ENCODE results near the gene CCNQ. TPM values are rescaled to one million over a fixed set of nuclear protein-coding genes. Genes with fewer than 3 reads are reported as not detected.

CCNQ gene
- total RNA-seq, 1 donor from 2014 or later = 21.7 TPM

DNA sequence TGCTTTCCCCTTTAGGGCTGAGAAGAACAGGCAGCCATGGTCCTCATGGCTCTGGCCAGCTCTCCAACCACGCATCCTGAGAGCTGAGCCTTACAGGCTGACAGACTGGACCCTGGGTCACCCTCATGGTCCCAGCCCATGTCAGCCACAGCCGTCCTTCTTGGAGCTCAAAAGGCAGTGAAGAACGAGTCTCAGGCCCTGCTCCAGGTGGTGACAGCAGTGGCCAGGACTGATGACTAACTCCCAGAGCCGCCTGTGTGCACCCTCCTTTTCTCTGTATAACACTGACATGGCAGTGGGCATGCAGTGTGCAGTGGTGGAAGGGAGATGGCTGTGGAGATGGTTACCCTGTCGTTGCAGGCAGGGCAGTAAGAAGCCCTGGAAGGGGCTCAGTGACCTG, 37.8 kb upstream of the CCNQ start:
- Histone ChIP-seq H4K20me1 (ENCODE audit: insufficient read depth, low read length) (no peaks in the 10 kb centered on the region), H3K4me1 (ENCODE audit: insufficient read depth, low read length) (peaks cover 1% of the 10 kb centered on the region), H3K9ac (ENCODE audit: low read length) (no peak overlapping the region), H3K4me2 (ENCODE audit: low read length) (no peak overlapping the region), H3K27me3 (ENCODE audit: insufficient read depth, low read length) (peaks cover 5% of the 10 kb centered on the region), H3K27ac (ENCODE audit: low read depth, low read length) (no peak overlapping the region), H3K9me3 (ENCODE audit: insufficient read depth, low read depth, low read length) (no peaks in the 10 kb centered on the region), H2AFZ (ENCODE audit: low read depth, low read length) (no peak overlapping the region), H3K36me3 (ENCODE audit: insufficient read depth, low read length) (no peaks in the 10 kb centered on the region), H3K79me2 (ENCODE audit: insufficient read depth, low read length) (no peaks in the 10 kb centered on the region), H3K4me3 (ENCODE audit: insufficient read depth, low read depth, low read length) (no peak overlapping the region)
- Mint-ChIP-seq H3K36me3 (ENCODE audit: low read depth, unreplicated experiment) (no peaks in the 10 kb centered on the region), H3K4me3 (ENCODE audit: unreplicated experiment) (no peak overlapping the region), H3K27me3 (ENCODE audit: low read depth, unreplicated experiment) (peaks cover 30% of the 10 kb centered on the region), H3K27ac (ENCODE audit: unreplicated experiment) (no peak overlapping the region), H3K4me1 (ENCODE audit: low read depth, unreplicated experiment) (no peaks in the 10 kb centered on the region), H3K9me3 (ENCODE audit: unreplicated experiment) (no peaks in the 10 kb centered on the region)
- no peak for DNase-seq (ENCODE audit: low read depth)
- FAIRE-seq = no peak
- TF ChIP-seq EZH2 (IDR thresholded peaks at IDR 0.05; ENCODE audit: insufficient read depth, low read length) = no peak
- TF ChIP-seq, protein P1, sequence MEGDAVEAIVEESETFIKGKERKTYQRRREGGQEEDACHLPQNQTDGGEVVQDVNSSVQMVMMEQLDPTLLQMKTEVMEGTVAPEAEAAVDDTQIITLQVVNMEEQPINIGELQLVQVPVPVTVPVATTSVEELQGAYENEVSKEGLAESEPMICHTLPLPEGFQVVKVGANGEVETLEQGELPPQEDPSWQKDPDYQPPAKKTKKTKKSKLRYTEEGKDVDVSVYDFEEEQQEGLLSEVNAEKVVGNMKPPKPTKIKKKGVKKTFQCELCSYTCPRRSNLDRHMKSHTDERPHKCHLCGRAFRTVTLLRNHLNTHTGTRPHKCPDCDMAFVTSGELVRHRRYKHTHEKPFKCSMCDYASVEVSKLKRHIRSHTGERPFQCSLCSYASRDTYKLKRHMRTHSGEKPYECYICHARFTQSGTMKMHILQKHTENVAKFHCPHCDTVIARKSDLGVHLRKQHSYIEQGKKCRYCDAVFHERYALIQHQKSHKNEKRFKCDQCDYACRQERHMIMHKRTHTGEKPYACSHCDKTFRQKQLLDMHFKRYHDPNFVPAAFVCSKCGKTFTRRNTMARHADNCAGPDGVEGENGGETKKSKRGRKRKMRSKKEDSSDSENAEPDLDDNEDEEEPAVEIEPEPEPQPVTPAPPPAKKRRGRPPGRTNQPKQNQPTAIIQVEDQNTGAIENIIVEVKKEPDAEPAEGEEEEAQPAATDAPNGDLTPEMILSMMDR (IDR thresholded peaks at IDR 0.05; ENCODE audit: insufficient read depth, low read depth, low read length) = no peak

DNA sequence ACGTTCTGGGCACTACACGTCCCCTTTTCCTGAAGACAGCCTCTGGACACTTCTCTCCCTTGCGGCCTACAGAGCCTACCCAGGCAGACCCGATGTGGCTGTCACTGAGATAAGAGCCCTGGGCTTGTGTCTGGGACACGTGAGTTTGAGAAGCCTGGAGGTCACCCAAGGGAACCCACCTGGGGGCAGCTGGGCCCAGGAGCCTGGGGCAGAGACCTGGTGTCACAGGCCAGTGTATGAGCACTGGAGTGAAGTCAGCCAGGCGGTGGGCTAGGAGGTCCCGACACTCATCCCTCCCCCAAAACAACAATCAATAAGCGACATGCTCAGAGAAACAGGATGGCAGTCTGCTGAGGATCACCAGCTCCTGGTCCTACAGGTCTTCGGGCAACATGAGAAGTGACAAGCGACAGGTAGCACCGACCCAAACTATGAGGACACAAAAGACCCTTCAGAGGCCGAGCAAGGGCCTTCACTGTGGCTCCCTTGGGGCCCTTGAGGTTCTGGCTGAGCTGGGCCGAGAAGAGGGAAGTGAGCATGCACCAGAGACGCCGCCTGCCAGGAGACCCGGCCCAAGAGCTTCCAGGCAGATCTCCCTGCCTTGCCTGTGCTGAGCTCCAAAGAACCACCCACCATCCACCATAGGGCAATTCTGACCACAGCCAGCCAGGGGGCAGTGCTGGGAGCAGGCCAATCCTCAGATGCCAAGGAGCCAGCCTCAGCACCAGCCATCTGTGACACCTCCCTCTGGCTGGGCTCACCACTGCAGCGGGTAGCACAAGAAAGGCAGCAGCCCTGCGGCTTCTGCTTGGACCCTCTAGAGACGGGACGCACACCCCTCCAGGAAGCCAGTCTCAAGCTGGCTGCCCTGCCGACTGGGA, 37.1 kb upstream of the CCNQ start:
- FAIRE-seq (no peak), DNase-seq (ENCODE audit: low read depth) (no peak)
- no peaks in the 10 kb centered on the region for H3K27me3 ChIP-seq (ENCODE audit: insufficient read depth, low read length)
- H2AFZ ChIP-seq (ENCODE audit: low read depth, low read length) = no peak overlapping the region
- no peak overlapping the region for H3K9ac ChIP-seq (ENCODE audit: low read length)
- no peak for TF ChIP-seq EZH2 (IDR thresholded peaks at IDR 0.05; ENCODE audit: insufficient read depth, low read length)
- TF ChIP-seq, protein P1 (IDR thresholded peaks at IDR 0.05; ENCODE audit: insufficient read depth, low read depth, low read length) = no peak
- no peaks in the 10 kb centered on the region for H3K4me1 Mint-ChIP-seq (ENCODE audit: low read depth, unreplicated experiment)
- H3K4me2 ChIP-seq (ENCODE audit: low read length) = no peak overlapping the region
- no peak overlapping the region for H3K27ac ChIP-seq (ENCODE audit: low read depth, low read length)
- H3K4me1 ChIP-seq (ENCODE audit: insufficient read depth, low read length) = no peaks in the 10 kb centered on the region
- H3K27ac Mint-ChIP-seq (ENCODE audit: unreplicated experiment) = no peak overlapping the region
- H3K36me3 ChIP-seq (ENCODE audit: insufficient read depth, low read length) = no peaks in the 10 kb centered on the region
- H3K9me3 ChIP-seq (ENCODE audit: insufficient read depth, low read depth, low read length) = no peaks in the 10 kb centered on the region
- no peak overlapping the region for H3K4me3 Mint-ChIP-seq (ENCODE audit: unreplicated experiment)
- H3K79me2 ChIP-seq (ENCODE audit: insufficient read depth, low read length) = no peaks in the 10 kb centered on the region
- peaks cover 4% of the 10 kb centered on the region for H3K9me3 Mint-ChIP-seq (ENCODE audit: unreplicated experiment)
- H4K20me1 ChIP-seq (ENCODE audit: insufficient read depth, low read length) = no peaks in the 10 kb centered on the region
- no peak overlapping the region for H3K4me3 ChIP-seq (ENCODE audit: insufficient read depth, low read depth, low read length)
- H3K36me3 Mint-ChIP-seq (ENCODE audit: low read depth, unreplicated experiment) = no peaks in the 10 kb centered on the region
- peaks cover 32% of the 10 kb centered on the region for H3K27me3 Mint-ChIP-seq (ENCODE audit: low read depth, unreplicated experiment)

DNA sequence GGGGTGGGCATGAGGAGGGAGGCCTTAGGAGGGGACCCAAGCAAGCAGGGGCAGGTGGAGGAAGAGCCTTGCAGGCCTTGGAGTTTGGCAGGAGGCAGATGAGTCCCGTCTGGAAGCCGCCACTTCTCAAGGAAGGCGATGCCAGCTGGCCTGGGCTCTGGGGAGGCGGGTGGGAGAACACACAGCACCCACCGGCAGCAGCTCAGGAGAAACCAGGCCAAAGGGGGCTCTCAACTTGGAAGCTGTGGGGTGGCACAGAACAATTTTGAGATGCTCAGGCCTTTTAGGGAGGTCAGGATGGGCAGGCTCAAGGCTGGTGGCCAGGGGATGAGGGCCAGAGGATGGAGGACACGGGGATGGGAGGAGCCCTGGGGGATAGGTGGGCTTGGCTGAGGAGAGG, 36.4 kb upstream of the CCNQ start:
- no peak overlapping the region for H3K9ac ChIP-seq (ENCODE audit: low read length)
- no peak for DNase-seq (ENCODE audit: low read depth)
- TF ChIP-seq EZH2 (IDR thresholded peaks at IDR 0.05; ENCODE audit: insufficient read depth, low read length) = no peak
- TF ChIP-seq, protein P1 (IDR thresholded peaks at IDR 0.05; ENCODE audit: insufficient read depth, low read depth, low read length) = no peak
- H3K9me3 ChIP-seq (ENCODE audit: insufficient read depth, low read depth, low read length) = no peaks in the 10 kb centered on the region
- H3K27me3 ChIP-seq (ENCODE audit: insufficient read depth, low read length) = no peaks in the 10 kb centered on the region
- Mint-ChIP-seq H3K4me3 (ENCODE audit: unreplicated experiment) (no peak overlapping the region), H3K36me3 (ENCODE audit: low read depth, unreplicated experiment) (no peaks in the 10 kb centered on the region), H3K9me3 (ENCODE audit: unreplicated experiment) (peaks cover 6% of the 10 kb centered on the region), H3K27ac (ENCODE audit: unreplicated experiment) (no peak overlapping the region), H3K27me3 (ENCODE audit: low read depth, unreplicated experiment) (peaks cover 37% of the 10 kb centered on the region), H3K4me1 (ENCODE audit: low read depth, unreplicated experiment) (no peaks in the 10 kb centered on the region)
- H4K20me1 ChIP-seq (ENCODE audit: insufficient read depth, low read length) = no peaks in the 10 kb centered on the region
- no peaks in the 10 kb centered on the region for H3K36me3 ChIP-seq (ENCODE audit: insufficient read depth, low read length)
- H3K4me2 ChIP-seq (ENCODE audit: low read length) = no peak overlapping the region
- FAIRE-seq = no peak
- no peak overlapping the region for H3K4me3 ChIP-seq (ENCODE audit: insufficient read depth, low read depth, low read length)
- no peaks in the 10 kb centered on the region for H3K79me2 ChIP-seq (ENCODE audit: insufficient read depth, low read length)
- no peak overlapping the region for H2AFZ ChIP-seq (ENCODE audit: low read depth, low read length)
- no peak overlapping the region for H3K27ac ChIP-seq (ENCODE audit: low read depth, low read length)
- H3K4me1 ChIP-seq (ENCODE audit: insufficient read depth, low read length) = no peaks in the 10 kb centered on the region
